Measurements from ENCODE around the gene ZNF816.

DNA sequence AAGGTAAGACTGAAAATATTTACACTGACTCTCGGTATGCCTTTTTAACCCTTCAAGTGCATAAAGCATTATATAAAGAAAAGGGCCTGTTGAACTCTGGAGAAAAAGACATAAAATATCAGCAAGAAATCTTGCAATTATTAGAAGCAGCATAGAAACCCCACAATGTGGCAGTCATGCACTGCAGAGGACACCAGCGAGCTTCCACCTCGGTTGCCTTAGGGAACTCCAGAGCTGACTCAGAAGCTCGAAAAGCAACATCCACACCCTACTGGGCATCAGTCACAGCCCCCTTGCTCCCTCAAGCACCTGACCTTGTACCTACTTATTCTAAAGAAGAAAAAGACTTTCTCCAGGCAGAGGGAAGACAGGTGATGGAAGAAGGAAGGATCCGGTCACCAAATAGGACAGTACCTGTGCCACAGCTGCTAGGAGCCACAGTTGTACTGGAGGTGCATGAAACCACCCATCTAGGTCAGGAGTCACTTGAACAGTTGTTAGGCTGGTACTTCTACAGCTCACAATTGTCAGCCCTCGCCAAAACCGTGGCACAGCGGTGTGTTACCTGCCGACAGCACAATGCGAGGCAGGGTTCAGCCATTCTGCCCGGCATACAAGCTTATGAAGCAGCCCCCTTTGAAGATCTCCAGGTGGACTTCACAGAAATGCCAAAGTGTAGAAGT, 2.9 kb downstream of the ZNF816 start:
- TF ChIP-seq, protein P1, sequence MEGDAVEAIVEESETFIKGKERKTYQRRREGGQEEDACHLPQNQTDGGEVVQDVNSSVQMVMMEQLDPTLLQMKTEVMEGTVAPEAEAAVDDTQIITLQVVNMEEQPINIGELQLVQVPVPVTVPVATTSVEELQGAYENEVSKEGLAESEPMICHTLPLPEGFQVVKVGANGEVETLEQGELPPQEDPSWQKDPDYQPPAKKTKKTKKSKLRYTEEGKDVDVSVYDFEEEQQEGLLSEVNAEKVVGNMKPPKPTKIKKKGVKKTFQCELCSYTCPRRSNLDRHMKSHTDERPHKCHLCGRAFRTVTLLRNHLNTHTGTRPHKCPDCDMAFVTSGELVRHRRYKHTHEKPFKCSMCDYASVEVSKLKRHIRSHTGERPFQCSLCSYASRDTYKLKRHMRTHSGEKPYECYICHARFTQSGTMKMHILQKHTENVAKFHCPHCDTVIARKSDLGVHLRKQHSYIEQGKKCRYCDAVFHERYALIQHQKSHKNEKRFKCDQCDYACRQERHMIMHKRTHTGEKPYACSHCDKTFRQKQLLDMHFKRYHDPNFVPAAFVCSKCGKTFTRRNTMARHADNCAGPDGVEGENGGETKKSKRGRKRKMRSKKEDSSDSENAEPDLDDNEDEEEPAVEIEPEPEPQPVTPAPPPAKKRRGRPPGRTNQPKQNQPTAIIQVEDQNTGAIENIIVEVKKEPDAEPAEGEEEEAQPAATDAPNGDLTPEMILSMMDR (IDR thresholded peaks at IDR 0.05), result no peak
- TF ChIP-seq POLR2A (IDR thresholded peaks at IDR 0.05) (no peak), EP300 (IDR thresholded peaks at IDR 0.05) (no peak)

All from suprapubic skin (tissue), 3 donors.